ENCODE data around the gene GNAT1.
"Not testable (repeated sequence)": the region's sequence is repeated elsewhere in the genome, so short reads cannot be mapped to it uniquely, and the experiment has no call there.

The GNAT1 gene

GRCh38 chr3:50220109-50220508 lies 28.7 kb downstream of the GNAT1 start:
- no peak for DNase-seq (ENCODE audit: low read depth in 2 of 2)

GRCh38 chr3:50221051-50221410 lies 29.6 kb downstream of the GNAT1 start:
- DNase-seq (ENCODE audit: low read depth in 2 of 2): no peak

- no peak for DNase-seq (ENCODE audit: low read depth in 2 of 2)
Measured at GRCh38 chr3:50221411-50222168, 30.2 kb downstream of the GNAT1 start.

- DNase-seq (ENCODE audit: low read depth in 2 of 2): no peak
Measured at GRCh38 chr3:50222169-50222528, 30.7 kb downstream of the GNAT1 start.

GRCh38 chr3:50224639-50225038 lies 33.2 kb downstream of the GNAT1 start:
- no peak for DNase-seq (ENCODE audit: low read depth in 2 of 2)

- DNase-seq (ENCODE audit: low read depth in 2 of 2): no peak
Measured at GRCh38 chr3:50226888-50227389, 35.5 kb downstream of the GNAT1 start.

- DNase-seq (ENCODE audit: low read depth in 2 of 2): peak; percentile 76 to 82
Measured at GRCh38 chr3:50227390-50228183, 36.2 kb downstream of the GNAT1 start.

GRCh38 chr3:50228184-50228763 lies 36.9 kb downstream of the GNAT1 start:
- not testable (repeated sequence) for DNase-seq (ENCODE audit: low read depth in 2 of 2)

GRCh38 chr3:50229490-50229889 lies 38.1 kb downstream of the GNAT1 start:
- DNase-seq (ENCODE audit: low read depth in 2 of 2): no peak

GRCh38 chr3:50230104-50230793 lies 38.8 kb downstream of the GNAT1 start:
- DNase-seq (ENCODE audit: low read depth in 2 of 2): no peak

GRCh38 chr3:50230794-50231125 lies 39.4 kb downstream of the GNAT1 start:
- no peak for DNase-seq (ENCODE audit: low read depth in 2 of 2)

- DNase-seq (ENCODE audit: low read depth in 2 of 2): no peak
Measured at GRCh38 chr3:50231581-50231980, 40.2 kb downstream of the GNAT1 start.

- no peak for DNase-seq (ENCODE audit: low read depth in 2 of 2)
Measured at GRCh38 chr3:50232303-50232702, 40.9 kb downstream of the GNAT1 start.

GRCh38 chr3:50233176-50233575 lies 41.8 kb downstream of the GNAT1 start:
- no peak for DNase-seq (ENCODE audit: low read depth in 2 of 2)

- DNase-seq (ENCODE audit: low read depth in 2 of 2): peak; percentile 97 to 98
Measured at GRCh38 chr3:50235716-50236483, 44.5 kb downstream of the GNAT1 start, which contains the start of gene GNAI2. TSS of gene GNAI2 (plus strand) at chr3:50236204. CDS start at chr3:50236336, 132 bp downstream.

GRCh38 chr3:50236484-50237132 lies 45.2 kb downstream of the GNAT1 start:
- no peak for DNase-seq (ENCODE audit: low read depth in 2 of 2)

- no peak for DNase-seq (ENCODE audit: low read depth in 2 of 2)
Measured at GRCh38 chr3:50237133-50237651, 45.8 kb downstream of the GNAT1 start.

- DNase-seq (ENCODE audit: low read depth in 2 of 2): peak; percentile 67 to 68
Measured at GRCh38 chr3:50237754-50238548, 46.5 kb downstream of the GNAT1 start.

- DNase-seq (ENCODE audit: low read depth in 2 of 2): no peak
Measured at GRCh38 chr3:50238549-50239026, 47.2 kb downstream of the GNAT1 start.

- no peak for DNase-seq (ENCODE audit: low read depth in 2 of 2)
Measured at GRCh38 chr3:50239649-50240048, 48.2 kb downstream of the GNAT1 start.

Measured in stimulated activated CD4-positive, alpha-beta T cell treated with anti-CD3 and anti-CD28 coated beads, Interleukin-1b, Interleukin-23, amount 100 ng/mL, for 1 hour (primary cell).